GM04503 (cell line): ENCODE results near the gene PAK6.

Experiments
- DNase-seq: peaks from one replicate; pipeline ENCODE4 v3.0.0-alpha.2; 2012; ENCODE audit warnings: low read depth

PAK6 gene

GRCh38 chr15:40255033-40255432 lies 16.2 kb downstream of the PAK6 start:
- no peak for DNase-seq

- DNase-seq = no peak
Observed at GRCh38 chr15:40256638-40257235, 17.9 kb downstream of the PAK6 start.

- DNase-seq = no peak
Observed at GRCh38 chr15:40257656-40258450, 19.0 kb downstream of the PAK6 start.

- no peak for DNase-seq
Observed at GRCh38 chr15:40258544-40258943, 19.7 kb downstream of the PAK6 start.

- DNase-seq = no peak
Observed at GRCh38 chr15:40259021-40259420, 20.2 kb downstream of the PAK6 start.

- DNase-seq = peak; percentile 21
Observed at GRCh38 chr15:40263024-40263754, 24.3 kb downstream of the PAK6 start.

- no peak for DNase-seq
Observed at GRCh38 chr15:40264321-40265153, 25.7 kb downstream of the PAK6 start.

- no peak for DNase-seq
Observed at GRCh38 chr15:40265355-40265754, 26.5 kb downstream of the PAK6 start.

GRCh38 chr15:40265875-40266274 lies 27.0 kb downstream of the PAK6 start:
- DNase-seq = no peak

- DNase-seq = peak; percentile 55
Observed at GRCh38 chr15:40266828-40267304, 28.0 kb downstream of the PAK6 start.

GRCh38 chr15:40267670-40268069 lies 28.8 kb downstream of the PAK6 start:
- DNase-seq = no peak

- DNase-seq = no peak
Observed at GRCh38 chr15:40269604-40270003, 30.7 kb downstream of the PAK6 start.

- no peak for DNase-seq
Observed at GRCh38 chr15:40270246-40270995, 31.6 kb downstream of the PAK6 start.

- no peak for DNase-seq
Observed at GRCh38 chr15:40271685-40272484, 33.0 kb downstream of the PAK6 start.

GRCh38 chr15:40272485-40273056 lies 33.7 kb downstream of the PAK6 start:
- no peak for DNase-seq

- no peak for DNase-seq
Observed at GRCh38 chr15:40273428-40273827, 34.6 kb downstream of the PAK6 start.

GRCh38 chr15:40274350-40275274 lies 35.7 kb downstream of the PAK6 start:
- DNase-seq = no peak

GRCh38 chr15:40275523-40275922 lies 36.7 kb downstream of the PAK6 start:
- no peak for DNase-seq

GRCh38 chr15:40275954-40276353 lies 37.1 kb downstream of the PAK6 start:
- no peak for DNase-seq
